H1 (cell line): ENCODE data around the gene CUL2. TPM values are rescaled to one million over a fixed set of nuclear protein-coding genes. Genes with fewer than 3 reads are reported as not detected.

Source experiments
- CTCF ChIA-PET: fragments of 300-600 bp; sonication (Branson Sonifier 250); formaldehyde crosslinking; loops from one replicate; lab custom pipeline; 2021; ENCODE audit not compliant: partially characterized antibody; lab: Charles Lee
- POLR2A ChIA-PET: fragments of 300-600 bp; sonication (Branson Sonifier 250); formaldehyde crosslinking; loops from one replicate; lab custom pipeline; 2021; ENCODE audit warnings: inconsistent platforms; ENCODE audit not compliant: partially characterized antibody; lab: Charles Lee
- DNase-seq, 2 experiments: peaks; one replicate each; pipeline versions ENCODE4 v3.0.0 to v3.0.0-alpha.2; 2010 to 2022; ENCODE audit warnings: low spot score in 2 of 2, low read depth in 1 of 2, mixed read lengths in 1 of 2
- FAIRE-seq: peaks from 2 replicates; lab custom pipeline; 2011; peaks lifted over from hg19 to GRCh38; lab: Jason Lieb, UNC
- H2AFZ ChIP-seq: 2 replicates; pipeline ENCODE4 v1.8.1; 2012; ENCODE audit warnings: low read length, inconsistent platforms
- H2AK5ac ChIP-seq: 2 replicates; pipeline ENCODE4 v1.6.1; 2013; ENCODE audit warnings: low read depth, low read length
- H2BK120ac ChIP-seq: replicated peaks from 2 replicates; pipeline ENCODE3; 2013; ENCODE audit warnings: low read depth, low read length, inconsistent platforms
- H2BK12ac ChIP-seq: 2 replicates; pipeline ENCODE4 v1.6.1; 2013; ENCODE audit warnings: low read depth, low read length
- H2BK15ac ChIP-seq: 2 replicates; pipeline ENCODE4 v1.6.1; 2013; ENCODE audit warnings: low read length
- H2BK20ac ChIP-seq: 2 replicates; pipeline ENCODE4 v1.6.1; 2013; ENCODE audit warnings: low read length
- H2BK5ac ChIP-seq: 2 replicates; pipeline ENCODE4 v1.6.1; 2013; ENCODE audit warnings: low read depth, low read length
- H3K14ac ChIP-seq: 2 replicates; pipeline ENCODE4 v1.6.1; 2013; ENCODE audit warnings: inconsistent platforms; ENCODE audit not compliant: insufficient read length
- H3K18ac ChIP-seq: 2 replicates; pipeline ENCODE4 v1.6.1; 2013; ENCODE audit warnings: low read length; ENCODE audit errors: extremely low read depth
- H3K23ac ChIP-seq: 2 replicates; pipeline ENCODE4 v1.6.1; 2013; ENCODE audit warnings: inconsistent platforms; ENCODE audit not compliant: insufficient read length
- H3K23me2 ChIP-seq: 2 replicates; pipeline ENCODE4 v1.6.1; 2013; ENCODE audit warnings: low read depth, low read length
- H3K27ac ChIP-seq: 2 replicates; pipeline ENCODE4 v1.6.1; 2011; ENCODE audit warnings: low read depth, low read length, inconsistent platforms
- H3K27me3 ChIP-seq, 4 experiments: replicated peaks in 1 of 4; 1 replicate in 1 of 4; 2 replicates in 3 of 4; pipeline versions ENCODE4 v1.6.1 to v1.8.1; 2011 to 2013; ENCODE audit warnings: low read length in 3 of 4, mild to moderate bottlenecking in 3 of 4, inconsistent platforms in 2 of 4, mixed read lengths in 2 of 4, moderate library complexity in 1 of 4; ENCODE audit not compliant: control insufficient read depth in 3 of 4, insufficient read depth in 3 of 4; ENCODE audit errors: extremely low read depth in 1 of 4
- H3K36me3 ChIP-seq, 4 experiments: 2 replicates each; pipeline versions ENCODE4 v1.6.1 to v1.8.1; 2011 to 2013; ENCODE audit warnings: mild to moderate bottlenecking in 4 of 4, low read length in 3 of 4, moderate library complexity in 2 of 4, control low read depth in 1 of 4, inconsistent platforms in 1 of 4; ENCODE audit not compliant: insufficient read depth in 4 of 4, control insufficient read depth in 2 of 4
- H3K4ac ChIP-seq: replicated peaks from 2 replicates; pipeline ENCODE3; 2013; ENCODE audit warnings: low read length, low read depth, mixed read lengths, inconsistent platforms; ENCODE audit not compliant: insufficient read length
- H3K4me1 ChIP-seq, 4 experiments: replicated peaks in 1 of 4; 1 replicate in 1 of 4; 2 replicates in 3 of 4; pipeline versions ENCODE4 v1.6.1 to v1.8.1; 2011 to 2013; ENCODE audit warnings: low read length in 3 of 4, inconsistent platforms in 2 of 4, mixed read lengths in 1 of 4; ENCODE audit not compliant: insufficient read depth in 4 of 4, control insufficient read depth in 3 of 4
- H3K4me2 ChIP-seq, 2 experiments: 2 replicates each; pipeline versions ENCODE4 v1.6.1 to v1.8.1; 2011 to 2013; ENCODE audit warnings: low read depth in 2 of 2, low read length in 2 of 2, control low read depth in 1 of 2, inconsistent platforms in 1 of 2, mild to moderate bottlenecking in 1 of 2; ENCODE audit not compliant: insufficient read depth in 1 of 2
- H3K4me3 ChIP-seq, 4 experiments: fragments of 200-600, 300-600 bp in 1 of 4; sonication (generic), shearing (Covaris generic), sonication (Bioruptor Twin) in 1 of 4; 2 replicates each; pipeline versions ENCODE4 v1.5.1 to v1.8.1; 2011 to 2016; ENCODE audit warnings: low read length in 4 of 4, low read depth in 3 of 4, control low read depth in 2 of 4, inconsistent platforms in 2 of 4, mild to moderate bottlenecking in 2 of 4, mixed read lengths in 1 of 4, moderate library complexity in 1 of 4; ENCODE audit not compliant: insufficient read depth in 2 of 4; ENCODE audit errors: extremely low read depth in 1 of 4
- H3K56ac ChIP-seq: replicated peaks from 2 replicates; pipeline ENCODE3; 2013; ENCODE audit warnings: low read depth, mild to moderate bottlenecking, mixed read lengths, low read length, inconsistent platforms; ENCODE audit not compliant: insufficient read length
- H3K79me1 ChIP-seq: 2 replicates; pipeline ENCODE4 v1.6.1; 2013; ENCODE audit warnings: low read depth, low read length, control low read depth
- H3K79me2 ChIP-seq, 2 experiments: 2 replicates each; pipeline versions ENCODE4 v1.6.1 to v1.8.1; 2012 to 2013; ENCODE audit warnings: low read length in 2 of 2, mild to moderate bottlenecking in 2 of 2, inconsistent platforms in 1 of 2; ENCODE audit not compliant: insufficient read depth in 2 of 2, control insufficient read depth in 1 of 2
- H3K9ac ChIP-seq, 4 experiments: replicated peaks in 1 of 4; 1 replicate in 1 of 4; 2 replicates in 3 of 4; pipeline versions ENCODE4 v1.6.1 to v1.8.1; 2011 to 2013; ENCODE audit warnings: low read depth in 3 of 4, low read length in 3 of 4, control low read depth in 2 of 4, mild to moderate bottlenecking in 2 of 4, moderate library complexity in 2 of 4, inconsistent platforms in 1 of 4; ENCODE audit errors: extremely low read depth in 1 of 4
- H3K9me3 ChIP-seq, 2 experiments: 2 replicates each; pipeline versions ENCODE4 v1.6.1 to v1.8.1; 2012 to 2013; ENCODE audit warnings: mild to moderate bottlenecking in 2 of 2, moderate library complexity in 2 of 2, control low read depth in 1 of 2, inconsistent platforms in 1 of 2, low read depth in 1 of 2, low read length in 1 of 2, mixed read lengths in 1 of 2; ENCODE audit not compliant: insufficient read depth in 2 of 2
- H4K20me1 ChIP-seq, 2 experiments: replicated peaks in 1 of 2; 2 replicates each; pipeline versions ENCODE3 to v1.8.1; 2011 to 2013; ENCODE audit warnings: inconsistent platforms in 2 of 2, low read length in 2 of 2, mild to moderate bottlenecking in 1 of 2; ENCODE audit not compliant: insufficient read depth in 2 of 2, control insufficient read depth in 1 of 2
- H4K5ac ChIP-seq: 2 replicates; pipeline ENCODE4 v1.6.1; 2013; ENCODE audit warnings: low read length, low read depth, mixed read lengths, inconsistent platforms; ENCODE audit not compliant: insufficient read length
- H4K8ac ChIP-seq: 2 replicates; pipeline ENCODE4 v1.8.0; 2013; ENCODE audit warnings: mild to moderate bottlenecking, moderate library complexity, low read length, inconsistent platforms; ENCODE audit not compliant: insufficient read depth; ENCODE audit errors: extremely low read depth
- H4K91ac ChIP-seq: replicated peaks from 2 replicates; pipeline ENCODE3; 2013; ENCODE audit warnings: low read length, mixed read lengths, inconsistent platforms; ENCODE audit not compliant: insufficient read length
- CBX5 ChIP-seq: fragments of 300-800, 300-1000 bp; sonication (generic); IDR thresholded peaks from 2 replicates; pipeline ENCODE4 v1.7.1; 2016; ENCODE audit warnings: antibody characterized with exemption, low read length, low read depth
- RNF2 ChIP-seq: fragments of 200-900, 300-1000 bp; sonication (generic); IDR thresholded peaks from 2 replicates; pipeline ENCODE4 v1.7.1; 2016; ENCODE audit warnings: borderline replicate concordance, low read depth, mild to moderate bottlenecking, antibody characterized with exemption, low read length; ENCODE audit not compliant: poor library complexity, severe bottlenecking; ENCODE audit errors: missing control alignments
- WGBS, 2 experiments: shearing (Covaris generic) in 1 of 2; methylation state at CpG; one replicate each; pipeline versions ENCODE4 v1.1.6 to v1.1.7; 2013 to 2015; ENCODE audit warnings: low lambda C conversion rate in 2 of 2, mixed read lengths in 2 of 2, inconsistent platforms in 1 of 2, low coverage in 1 of 2, missing lambda C conversion rate in 1 of 2; ENCODE audit not compliant: insufficient replicate concordance in 2 of 2, insufficient coverage in 1 of 2, insufficient read length in 1 of 2; ENCODE audit errors: extremely low coverage in 1 of 2, missing lambda C conversion rate in 1 of 2; 5-methylcytosine and 5-hydroxymethylcytosine counted together
- polyA plus RNA-seq, 7 experiments: library from polyadenylated mRNA; depleted of rRNA in 3 of 7; stranded (reverse) in 5 of 7; unstranded in 2 of 7; fragments of >200 nt in 5 of 7; fragments of 200-250 nt in 2 of 7; gene quantifications; 1 replicate in 5 of 7; 2 replicates in 1 of 7; 4 replicates in 1 of 7; pipeline versions ENCODE4 v1.2.1 to v1.2.3, GENCODE V29; 2011 to 2013; ENCODE audit warnings: missing spikeins in 2 of 7, mixed read lengths in 2 of 7
- total RNA-seq: library from RNA; stranded (reverse); fragmentation: NEBNext Ultra II Directional; extraction: Animal tissue kit (Norgen Biotek cat#: 25700); gene quantifications from 2 replicates; pipeline ENCODE4 v1.2.1, GENCODE V29; 2021
- TF ChIP-seq, protein P1 (sequence below): IDR thresholded peaks from 2 replicates; pipeline ENCODE4 v1.6.1; 2012; ENCODE audit warnings: inconsistent platforms

Gene CUL2
- total and polyA plus RNA-seq, 2 of the 8 experiments (the other 6 are each of a cell fraction or from before 2014, with no cell fraction given): 10.2 to 43.1 TPM

DNA sequence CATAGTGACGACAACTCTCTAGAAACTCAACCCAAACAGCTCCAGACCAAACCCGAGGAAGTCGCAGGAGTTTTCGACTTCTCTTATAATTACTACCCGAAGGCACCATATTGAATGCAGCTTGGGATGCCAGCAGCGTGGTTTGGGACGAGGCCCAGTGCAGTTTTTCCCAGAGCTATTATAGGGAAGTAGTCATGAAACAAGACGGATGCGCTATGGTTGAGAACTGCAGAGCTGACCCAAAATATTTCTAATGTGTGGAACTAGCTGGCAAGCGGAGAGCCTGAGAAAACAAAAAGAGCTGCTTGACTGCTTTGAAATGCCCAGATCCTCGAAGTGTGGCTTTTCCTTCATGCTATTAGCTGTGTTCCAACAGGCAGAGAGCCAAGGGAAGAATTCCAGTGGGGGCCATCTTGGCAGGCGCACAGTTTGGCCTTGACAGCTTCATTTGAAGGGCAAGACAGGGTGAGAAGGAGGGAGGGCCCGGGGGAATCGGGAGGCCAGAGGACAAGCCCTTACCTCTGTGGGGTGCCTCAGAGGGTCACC is 122.7 kb downstream of the CUL2 start:
- Histone ChIP-seq H3K9me3 (no peaks in the 10 kb centered on the region), H4K20me1 (no peaks in the 10 kb centered on the region), H3K79me1 (no peaks in the 10 kb centered on the region), H3K23me2 (no peaks in the 10 kb centered on the region), H3K4ac (no peak overlapping the region), H4K8ac (no peak overlapping the region), H3K56ac (no peak overlapping the region), H3K23ac (no peak overlapping the region), H3K27ac (no peak overlapping the region), H2BK120ac (no peak overlapping the region), H2BK12ac (no peak overlapping the region), H2BK5ac (no peak overlapping the region), H3K27me3 (no peaks in the 10 kb centered on the region), H3K4me3 (no peak overlapping the region), H3K18ac (no peak overlapping the region), H2AK5ac (no peak overlapping the region), H4K91ac (no peak overlapping the region), H3K79me2 (no peaks in the 10 kb centered on the region), H3K14ac (no peak overlapping the region), H4K5ac (no peak overlapping the region), H3K4me1 (no peaks in the 10 kb centered on the region; a peak in 1 of 7 replicates), H3K4me2 (no peak overlapping the region), H2AFZ (0 out of 2 replicates have a peak overlapping the region, but pooled peaks have one; percentile 20), H2BK20ac (no peak overlapping the region), H3K9ac (no peak overlapping the region), H2BK15ac (no peak overlapping the region), H3K36me3 (no peaks in the 10 kb centered on the region)
- WGBS, 2 experiments: 95% methylated on average over 14 of the region's 14 CpGs; no CpG with 5 or more reads in 1 of the 2 experiments
- ChIA-PET CTCF (interaction anchor here (0.6 to 1.2 kb wide), 4 partner anchors 59 to 608 kb away, joined by 3 to 5 read pairs (median 4); no protein-coding TSS in a partner anchor), POLR2A (no interaction called here)
- FAIRE-seq (no peak), DNase-seq (no peak)
- TF ChIP-seq, protein P1, sequence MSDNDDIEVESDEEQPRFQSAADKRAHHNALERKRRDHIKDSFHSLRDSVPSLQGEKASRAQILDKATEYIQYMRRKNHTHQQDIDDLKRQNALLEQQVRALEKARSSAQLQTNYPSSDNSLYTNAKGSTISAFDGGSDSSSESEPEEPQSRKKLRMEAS: no peak
- TF ChIP-seq RNF2 (no peak), CBX5 (no peak)
